Panc1 (cell line): ENCODE results near the gene MED9.

Experiments
- POLR2AphosphoS5 ChIP-seq: IDR thresholded peaks from 2 replicates; pipeline ENCODE4 v1.6.1; 2012; ENCODE audit warnings: mild to moderate bottlenecking, low read depth, low read length, moderate library complexity
- SIN3A ChIP-seq: IDR thresholded peaks from 2 replicates; pipeline ENCODE4 v1.6.1; 2012; ENCODE audit warnings: low read depth, mild to moderate bottlenecking, low read length, moderate library complexity, borderline replicate concordance; ENCODE audit not compliant: insufficient read depth
- TCF7L2 ChIP-seq: IDR thresholded peaks from 2 replicates; pipeline ENCODE4 v1.6.1; 2011; ENCODE audit warnings: mild to moderate bottlenecking, low read depth, low read length, inconsistent platforms
- TF ChIP-seq, protein P1 (sequence below): fragments of 450-650 bp; IDR thresholded peaks from 2 replicates; pipeline ENCODE4 v1.5.1; 2017; ENCODE audit warnings: mild to moderate bottlenecking
- TF ChIP-seq, protein P2 (sequence below), 2 experiments: IDR thresholded peaks; 2 replicates each; pipeline ENCODE4 v1.6.1; 2011 to 2012; ENCODE audit warnings: low read depth in 2 of 2, control low read depth in 1 of 2, low read length in 1 of 2, mild to moderate bottlenecking in 1 of 2, moderate library complexity in 1 of 2; ENCODE audit not compliant: insufficient read depth in 1 of 2

DNA sequence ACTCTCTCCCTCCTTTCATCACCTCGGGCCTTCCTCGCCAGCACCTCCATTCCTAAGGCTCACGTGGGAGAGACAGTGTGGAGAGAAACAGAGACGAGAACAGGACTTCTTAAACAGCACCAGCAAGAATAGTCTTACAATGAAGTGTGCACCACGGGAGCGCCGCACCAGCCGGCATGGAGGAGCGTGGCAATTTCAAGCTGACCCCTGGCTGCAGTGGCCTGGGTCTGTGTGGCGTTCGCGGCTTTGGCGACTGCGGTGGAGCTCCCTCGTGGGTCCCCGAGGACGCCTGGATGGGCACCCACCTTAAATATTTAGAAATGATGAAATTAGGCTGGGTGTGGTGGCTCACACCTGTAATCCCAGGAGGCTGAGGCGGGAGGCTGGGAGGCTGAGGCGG, 20.5 kb upstream of the MED9 start:
- TF ChIP-seq, protein P1, sequence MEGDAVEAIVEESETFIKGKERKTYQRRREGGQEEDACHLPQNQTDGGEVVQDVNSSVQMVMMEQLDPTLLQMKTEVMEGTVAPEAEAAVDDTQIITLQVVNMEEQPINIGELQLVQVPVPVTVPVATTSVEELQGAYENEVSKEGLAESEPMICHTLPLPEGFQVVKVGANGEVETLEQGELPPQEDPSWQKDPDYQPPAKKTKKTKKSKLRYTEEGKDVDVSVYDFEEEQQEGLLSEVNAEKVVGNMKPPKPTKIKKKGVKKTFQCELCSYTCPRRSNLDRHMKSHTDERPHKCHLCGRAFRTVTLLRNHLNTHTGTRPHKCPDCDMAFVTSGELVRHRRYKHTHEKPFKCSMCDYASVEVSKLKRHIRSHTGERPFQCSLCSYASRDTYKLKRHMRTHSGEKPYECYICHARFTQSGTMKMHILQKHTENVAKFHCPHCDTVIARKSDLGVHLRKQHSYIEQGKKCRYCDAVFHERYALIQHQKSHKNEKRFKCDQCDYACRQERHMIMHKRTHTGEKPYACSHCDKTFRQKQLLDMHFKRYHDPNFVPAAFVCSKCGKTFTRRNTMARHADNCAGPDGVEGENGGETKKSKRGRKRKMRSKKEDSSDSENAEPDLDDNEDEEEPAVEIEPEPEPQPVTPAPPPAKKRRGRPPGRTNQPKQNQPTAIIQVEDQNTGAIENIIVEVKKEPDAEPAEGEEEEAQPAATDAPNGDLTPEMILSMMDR: no peak
- TF ChIP-seq POLR2AphosphoS5: no peak
- TF ChIP-seq, protein P2, sequence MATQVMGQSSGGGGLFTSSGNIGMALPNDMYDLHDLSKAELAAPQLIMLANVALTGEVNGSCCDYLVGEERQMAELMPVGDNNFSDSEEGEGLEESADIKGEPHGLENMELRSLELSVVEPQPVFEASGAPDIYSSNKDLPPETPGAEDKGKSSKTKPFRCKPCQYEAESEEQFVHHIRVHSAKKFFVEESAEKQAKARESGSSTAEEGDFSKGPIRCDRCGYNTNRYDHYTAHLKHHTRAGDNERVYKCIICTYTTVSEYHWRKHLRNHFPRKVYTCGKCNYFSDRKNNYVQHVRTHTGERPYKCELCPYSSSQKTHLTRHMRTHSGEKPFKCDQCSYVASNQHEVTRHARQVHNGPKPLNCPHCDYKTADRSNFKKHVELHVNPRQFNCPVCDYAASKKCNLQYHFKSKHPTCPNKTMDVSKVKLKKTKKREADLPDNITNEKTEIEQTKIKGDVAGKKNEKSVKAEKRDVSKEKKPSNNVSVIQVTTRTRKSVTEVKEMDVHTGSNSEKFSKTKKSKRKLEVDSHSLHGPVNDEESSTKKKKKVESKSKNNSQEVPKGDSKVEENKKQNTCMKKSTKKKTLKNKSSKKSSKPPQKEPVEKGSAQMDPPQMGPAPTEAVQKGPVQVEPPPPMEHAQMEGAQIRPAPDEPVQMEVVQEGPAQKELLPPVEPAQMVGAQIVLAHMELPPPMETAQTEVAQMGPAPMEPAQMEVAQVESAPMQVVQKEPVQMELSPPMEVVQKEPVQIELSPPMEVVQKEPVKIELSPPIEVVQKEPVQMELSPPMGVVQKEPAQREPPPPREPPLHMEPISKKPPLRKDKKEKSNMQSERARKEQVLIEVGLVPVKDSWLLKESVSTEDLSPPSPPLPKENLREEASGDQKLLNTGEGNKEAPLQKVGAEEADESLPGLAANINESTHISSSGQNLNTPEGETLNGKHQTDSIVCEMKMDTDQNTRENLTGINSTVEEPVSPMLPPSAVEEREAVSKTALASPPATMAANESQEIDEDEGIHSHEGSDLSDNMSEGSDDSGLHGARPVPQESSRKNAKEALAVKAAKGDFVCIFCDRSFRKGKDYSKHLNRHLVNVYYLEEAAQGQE (IDR thresholded peaks at IDR 0.05; ENCODE audit: insufficient read depth in 1 of 2, low read depth in 2 of 2, low read length in 1 of 2): no peak
- no peak for TF ChIP-seq SIN3A
- TF ChIP-seq TCF7L2: no peak
